IPS-NIHi7 (cell line): ENCODE measurements around the gene GPR4.

ENCODE experiments used
- DNase-seq: peaks from one replicate; pipeline ENCODE4 v3.0.0; 2012; ENCODE audit warnings: mixed read lengths; ENCODE audit errors: extremely low spot score

GPR4 gene

GRCh38 chr19:45590300-45591003 lies 11.6 kb downstream of the GPR4 start:
- no peak for DNase-seq

GRCh38 chr19:45589768-45590167 lies 12.2 kb downstream of the GPR4 start:
- DNase-seq = no peak

GRCh38 chr19:45587873-45588272 lies 14.1 kb downstream of the GPR4 start:
- no peak for DNase-seq

- DNase-seq = no peak
Observed at GRCh38 chr19:45585158-45585577, 16.8 kb downstream of the GPR4 start.

GRCh38 chr19:45584332-45585157 lies 17.5 kb downstream of the GPR4 start, which contains the start of gene OPA3:
OPA3 (minus strand) TSS chr19:45584802; CDS start chr19:45584764, 38 bp downstream.
- DNase-seq = peak; percentile 97

GRCh38 chr19:45581576-45581975 lies 20.4 kb downstream of the GPR4 start:
- no peak for DNase-seq

GRCh38 chr19:45578861-45579260 lies 23.2 kb downstream of the GPR4 start:
- no peak for DNase-seq

GRCh38 chr19:45577111-45577905 lies 24.7 kb downstream of the GPR4 start:
- DNase-seq = no peak

- no peak for DNase-seq
Observed at GRCh38 chr19:45576682-45577081, 25.3 kb downstream of the GPR4 start.

GRCh38 chr19:45575216-45575615 lies 26.8 kb downstream of the GPR4 start:
- DNase-seq = no peak

GRCh38 chr19:45574526-45574925 lies 27.5 kb downstream of the GPR4 start:
- no peak for DNase-seq

GRCh38 chr19:45571457-45572220 lies 30.4 kb downstream of the GPR4 start:
- DNase-seq = no peak

- peak; percentile 81 for DNase-seq
Observed at GRCh38 chr19:45569619-45570421, 32.2 kb downstream of the GPR4 start.

GRCh38 chr19:45568732-45569131 lies 33.3 kb downstream of the GPR4 start:
- no peak for DNase-seq

- DNase-seq = no peak
Observed at GRCh38 chr19:45567609-45568008, 34.4 kb downstream of the GPR4 start.

GRCh38 chr19:45564131-45564780 lies 37.8 kb downstream of the GPR4 start:
- DNase-seq = peak; percentile 71

GRCh38 chr19:45560686-45561085 lies 41.3 kb downstream of the GPR4 start:
- DNase-seq = no peak

- no peak for DNase-seq
Observed at GRCh38 chr19:45560038-45560437, 42.0 kb downstream of the GPR4 start.

- peak; percentile 85 for DNase-seq
Observed at GRCh38 chr19:45558399-45558878, 43.6 kb downstream of the GPR4 start.

GRCh38 chr19:45556835-45557234 lies 45.2 kb downstream of the GPR4 start:
- no peak for DNase-seq
